Right atrium auricular region (tissue), 2 donors: ENCODE results near the gene SPATA4. TPM values are rescaled to one million over a fixed set of nuclear protein-coding genes. Genes with fewer than 3 reads are reported as not detected.
"Not testable (repeated sequence)": the region's sequence is repeated elsewhere in the genome, so short reads cannot be mapped to it uniquely, and the experiment has no call there.

ENCODE experiments used
- DNase-seq: peaks from one replicate; pipeline ENCODE4 v3.0.0-alpha.2; 2019; ENCODE audit warnings: low spot score
- H3K27ac ChIP-seq, 2 donors: fragments of 200-600 bp; sonication (generic); 1 replicate in 1 of 2; 2 replicates in 1 of 2; pipeline ENCODE4 v1.5.1; 2016 to 2019
- H3K27me3 ChIP-seq, 2 donors: fragments of 200-600 bp; sonication (generic); one replicate each; pipeline versions ENCODE4 v1.5.1 to v1.6.0; 2017 to 2019
- H3K36me3 ChIP-seq: fragments of 200-600 bp; sonication (generic); one replicate; pipeline ENCODE4 v1.5.1; 2016
- H3K4me1 ChIP-seq, 2 donors: fragments of 200-600 bp; sonication (generic); one replicate each; pipeline versions ENCODE4 v1.5.1 to v1.6.0; 2017 to 2019
- H3K4me3 ChIP-seq, 2 donors: fragments of 200-600 bp; sonication (generic); 1 replicate in 1 of 2; 2 replicates in 1 of 2; pipeline ENCODE4 v1.5.1; 2017 to 2019; ENCODE audit warnings: mild to moderate bottlenecking in 1 of 2, moderate library complexity in 1 of 2
- H3K9me3 ChIP-seq, 2 donors: fragments of 200-600 bp; sonication (generic); one replicate each; pipeline ENCODE4 v1.5.1; 2019
- CTCF ChIP-seq, 2 donors: fragments of 200-600 bp; sonication (generic); IDR thresholded peaks; one replicate each; pipeline ENCODE4 v1.5.1; 2019; ENCODE audit warnings: antibody characterized with exemption in 2 of 2
- total RNA-seq, 2 donors: library from RNA; depleted of rRNA; stranded (reverse); fragments of >200 nt; gene quantifications; one replicate each; pipeline ENCODE4 v1.1.0, GENCODE V29; 2016

SPATA4 gene
- total RNA-seq, 2 donors from 2014 or later: 0.28 to 4.4 TPM

- H3K4me3 ChIP-seq: no peak overlapping the region
- no peak for TF ChIP-seq CTCF (IDR thresholded peaks at IDR 0.05)
- no peaks in the 10 kb centered on the region for H3K36me3 ChIP-seq
- no peaks in the 10 kb centered on the region for H3K9me3 ChIP-seq
- H3K27ac ChIP-seq: no peak overlapping the region
- DNase-seq: no peak
- H3K27me3 ChIP-seq: no peaks in the 10 kb centered on the region
- no peaks in the 10 kb centered on the region for H3K4me1 ChIP-seq
These were observed 22.1 kb upstream of the SPATA4 start for GRCh38 chr4:176217510-176217909.

GRCh38 chr4:176212351-176212750 is 17.0 kb upstream of the SPATA4 start:
- H3K27me3 ChIP-seq, H3K36me3 ChIP-seq, DNase-seq, H3K4me1 ChIP-seq, H3K27ac ChIP-seq, H3K4me3 ChIP-seq, H3K9me3 ChIP-seq: not testable (repeated sequence)

- no peak overlapping the region for H3K4me3 ChIP-seq
- no peak overlapping the region for H3K27ac ChIP-seq
- no peak for TF ChIP-seq CTCF (IDR thresholded peaks at IDR 0.05)
- DNase-seq: no peak
- H3K36me3 ChIP-seq: no peaks in the 10 kb centered on the region
- H3K4me1 ChIP-seq: no peaks in the 10 kb centered on the region
- no peaks in the 10 kb centered on the region for H3K27me3 ChIP-seq
- H3K9me3 ChIP-seq: no peaks in the 10 kb centered on the region
These were observed 15.4 kb upstream of the SPATA4 start for GRCh38 chr4:176210579-176211296.

GRCh38 chr4:176210101-176210500 is 14.7 kb upstream of the SPATA4 start:
- H3K9me3 ChIP-seq: no peaks in the 10 kb centered on the region
- no peaks in the 10 kb centered on the region for H3K27me3 ChIP-seq
- H3K36me3 ChIP-seq: no peaks in the 10 kb centered on the region
- no peak overlapping the region for H3K27ac ChIP-seq
- no peaks in the 10 kb centered on the region for H3K4me1 ChIP-seq
- no peak for TF ChIP-seq CTCF (IDR thresholded peaks at IDR 0.05)
- DNase-seq: no peak
- no peak overlapping the region for H3K4me3 ChIP-seq

- Histone ChIP-seq H3K36me3 (no peaks in the 10 kb centered on the region), H3K27me3 (no peaks in the 10 kb centered on the region), H3K4me1 (no peaks in the 10 kb centered on the region), H3K27ac (no peak overlapping the region), H3K4me3 (no peak overlapping the region), H3K9me3 (no peaks in the 10 kb centered on the region)
- TF ChIP-seq CTCF (IDR thresholded peaks at IDR 0.05): no peak
- no peak for DNase-seq
These were observed 14.2 kb upstream of the SPATA4 start for GRCh38 chr4:176209535-176209934.

GRCh38 chr4:176207839-176208238 is 12.5 kb upstream of the SPATA4 start:
- no peak for DNase-seq
- H3K9me3 ChIP-seq: no peaks in the 10 kb centered on the region
- H3K36me3 ChIP-seq: no peaks in the 10 kb centered on the region
- H3K27ac ChIP-seq: no peak overlapping the region
- TF ChIP-seq CTCF (IDR thresholded peaks at IDR 0.05): no peak
- H3K4me3 ChIP-seq: no peak overlapping the region
- H3K27me3 ChIP-seq: no peaks in the 10 kb centered on the region
- H3K4me1 ChIP-seq: no peaks in the 10 kb centered on the region
